ENCODE results near the gene PRXL2C. TPM values are rescaled to one million over a fixed set of nuclear protein-coding genes. Genes with fewer than 3 reads are reported as not detected.
A peak's percentile ranks its signal among the peaks of the same experiment; 100 is the strongest.

Gene PRXL2C
- total RNA-seq, 3 donors from 2014 or later (not counting 1 experiment from before 2014, with no cell fraction given) = 20.8 to 27.0 (median 22.1) TPM

GRCh38 chr9:96646081-96646991 is 8.8 kb downstream of the PRXL2C start:
- Histone ChIP-seq H3K9me3 (ENCODE audit: control insufficient read depth, insufficient read depth, low read length) (no peaks in the 10 kb centered on the region), H3K4me1 (ENCODE audit: control insufficient read depth, insufficient read depth, low read length) (no peaks in the 10 kb centered on the region), H3K36me3 (ENCODE audit: control insufficient read depth, insufficient read depth, low read length) (peaks cover 30% of the 10 kb centered on the region), H3K27ac (ENCODE audit: low read length) (no peak overlapping the region), H3K27me3 (ENCODE audit: control insufficient read depth, insufficient read depth, low read length) (no peaks in the 10 kb centered on the region), H3K4me3 (ENCODE audit: low read length) (no peak overlapping the region)
- Mint-ChIP-seq H3K27me3 (ENCODE audit: low read depth in 2 of 2) (no peaks in the 10 kb centered on the region), H3K36me3 (peaks cover 8% of the 10 kb centered on the region), H3K4me1 (no peaks in the 10 kb centered on the region), H3K4me3 (no peak overlapping the region), H3K27ac (no peak overlapping the region), H3K9me3 (no peaks in the 10 kb centered on the region)
- no peak for DNase-seq
- TF ChIP-seq, protein P1, sequence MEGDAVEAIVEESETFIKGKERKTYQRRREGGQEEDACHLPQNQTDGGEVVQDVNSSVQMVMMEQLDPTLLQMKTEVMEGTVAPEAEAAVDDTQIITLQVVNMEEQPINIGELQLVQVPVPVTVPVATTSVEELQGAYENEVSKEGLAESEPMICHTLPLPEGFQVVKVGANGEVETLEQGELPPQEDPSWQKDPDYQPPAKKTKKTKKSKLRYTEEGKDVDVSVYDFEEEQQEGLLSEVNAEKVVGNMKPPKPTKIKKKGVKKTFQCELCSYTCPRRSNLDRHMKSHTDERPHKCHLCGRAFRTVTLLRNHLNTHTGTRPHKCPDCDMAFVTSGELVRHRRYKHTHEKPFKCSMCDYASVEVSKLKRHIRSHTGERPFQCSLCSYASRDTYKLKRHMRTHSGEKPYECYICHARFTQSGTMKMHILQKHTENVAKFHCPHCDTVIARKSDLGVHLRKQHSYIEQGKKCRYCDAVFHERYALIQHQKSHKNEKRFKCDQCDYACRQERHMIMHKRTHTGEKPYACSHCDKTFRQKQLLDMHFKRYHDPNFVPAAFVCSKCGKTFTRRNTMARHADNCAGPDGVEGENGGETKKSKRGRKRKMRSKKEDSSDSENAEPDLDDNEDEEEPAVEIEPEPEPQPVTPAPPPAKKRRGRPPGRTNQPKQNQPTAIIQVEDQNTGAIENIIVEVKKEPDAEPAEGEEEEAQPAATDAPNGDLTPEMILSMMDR (IDR thresholded peaks at IDR 0.05) = no peak
- peak in 2 of 3 donors; percentile 15 to 55 for ATAC-seq
- intact Hi-C loops (cut with micrococcal nuclease) = no loop called here
- 67% methylated on average over 13 of the region's 13 CpGs for WGBS (ENCODE audit: insufficient coverage)

- WGBS (ENCODE audit: insufficient coverage) = 95% methylated on average over 2 of the region's 2 CpGs
- H3K9me3 Mint-ChIP-seq = no peaks in the 10 kb centered on the region
Measured at GRCh38 chr9:96644137-96644536, 11.0 kb downstream of the PRXL2C start.

DNA sequence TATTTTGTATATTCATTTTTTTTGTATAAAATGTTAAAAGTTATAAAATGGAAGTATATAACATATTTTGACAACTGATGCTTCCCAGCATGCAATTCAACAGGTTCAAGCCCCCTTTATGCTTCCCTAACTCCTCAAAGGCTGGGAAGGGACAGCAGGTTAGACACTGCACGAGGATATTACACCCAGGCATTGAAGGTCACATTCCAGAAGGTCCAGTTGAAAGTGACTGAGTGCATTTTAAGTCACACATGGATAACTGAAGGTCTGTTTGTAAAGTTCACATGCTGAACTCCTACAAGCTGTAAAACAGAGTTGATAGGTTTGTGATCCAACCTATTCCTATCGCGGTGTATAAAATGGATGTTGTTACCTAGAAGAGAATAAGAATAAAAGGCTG is 13.6 kb downstream of the PRXL2C start:
- no peaks in the 10 kb centered on the region for H3K9me3 ChIP-seq (ENCODE audit: control insufficient read depth, insufficient read depth, low read length)
- TF ChIP-seq, protein P1 (IDR thresholded peaks at IDR 0.05) = no peak
- no peaks in the 10 kb centered on the region for H3K9me3 Mint-ChIP-seq
- peaks cover 10 to 11% of the 10 kb centered on the region in 2 donors for H3K27me3 Mint-ChIP-seq (ENCODE audit: low read depth in 2 of 2)
- intact Hi-C loops (cut with micrococcal nuclease) = no loop called here
- no peak for DNase-seq
- H3K4me1 ChIP-seq (ENCODE audit: control insufficient read depth, insufficient read depth, low read length) = no peaks in the 10 kb centered on the region
- H3K27me3 ChIP-seq (ENCODE audit: control insufficient read depth, insufficient read depth, low read length) = no peaks in the 10 kb centered on the region
- no peak overlapping the region for H3K4me3 Mint-ChIP-seq
- H3K4me1 Mint-ChIP-seq = no peaks in the 10 kb centered on the region
- H3K36me3 ChIP-seq (ENCODE audit: control insufficient read depth, insufficient read depth, low read length) = peaks cover 11% of the 10 kb centered on the region
- H3K27ac ChIP-seq (ENCODE audit: low read length) = no peak overlapping the region
- no peak overlapping the region for H3K27ac Mint-ChIP-seq
- H3K4me3 ChIP-seq (ENCODE audit: low read length) = no peak overlapping the region
- 92% methylated on average over 1 of the region's 3 CpGs for WGBS (ENCODE audit: insufficient coverage)
- ATAC-seq = no peak
- no peaks in the 10 kb centered on the region for H3K36me3 Mint-ChIP-seq

More at GRCh38 chr9:96644137-96644536, 11.0 kb downstream of the PRXL2C start:
- H3K9me3 ChIP-seq (ENCODE audit: control insufficient read depth, insufficient read depth, low read length) = no peaks in the 10 kb centered on the region
- H3K27ac ChIP-seq (ENCODE audit: low read length) = no peak overlapping the region
- ATAC-seq (peak in 1 of 3 donors; percentile 43), DNase-seq (no peak)
- H3K36me3 ChIP-seq (ENCODE audit: control insufficient read depth, insufficient read depth, low read length) = peaks cover 14% of the 10 kb centered on the region
- intact Hi-C loops (cut with micrococcal nuclease) = no loop called here
- no peaks in the 10 kb centered on the region for H3K27me3 ChIP-seq (ENCODE audit: control insufficient read depth, insufficient read depth, low read length)
- Mint-ChIP-seq H3K4me1 (no peaks in the 10 kb centered on the region), H3K4me3 (no peak overlapping the region), H3K27me3 (ENCODE audit: low read depth in 2 of 2) (no peaks in the 10 kb centered on the region), H3K36me3 (peaks cover 8% of the 10 kb centered on the region), H3K27ac (no peak overlapping the region)
- H3K4me3 ChIP-seq (ENCODE audit: low read length) = no peak overlapping the region
- TF ChIP-seq, protein P1 (IDR thresholded peaks at IDR 0.05) = no peak
- no peaks in the 10 kb centered on the region for H3K4me1 ChIP-seq (ENCODE audit: control insufficient read depth, insufficient read depth, low read length)

Measured in natural killer cell (primary cell).